Activated T-helper 2 cell treated with anti-CD3 and anti-CD28 coated beads, Interferon-gamma antibody, Interleukin-2, Interleukin-4, amounts not matched to agents 10 μg/mL and 5 μg/mL and 100 μg/mL, durations not matched to agents 14 hours and 24 hours and 36 hours (primary cell): Measurements from ENCODE around the gene ARHGEF33. TPM values are rescaled to one million over a fixed set of nuclear protein-coding genes. Genes with fewer than 3 reads are reported as not detected.

Experiments used
- DNase-seq: peaks from one replicate; pipeline ENCODE4 v3.0.0; 2021; ENCODE audit warnings: low spot score
- H3K27ac Mint-ChIP-seq: one replicate; pipeline ENCODE4 v1.8.0; 2021; ENCODE audit warnings: mixed read lengths
- H3K27me3 Mint-ChIP-seq: one replicate; pipeline ENCODE4 v1.8.0; 2021; ENCODE audit warnings: low read depth, mixed read lengths
- H3K36me3 Mint-ChIP-seq: one replicate; pipeline ENCODE4 v1.8.0; 2021; ENCODE audit warnings: low read depth, mixed read lengths
- H3K4me1 Mint-ChIP-seq: one replicate; pipeline ENCODE4 v1.8.0; 2021; ENCODE audit warnings: low read depth, mixed read lengths
- H3K4me3 Mint-ChIP-seq: one replicate; pipeline ENCODE4 v1.8.0; 2021; ENCODE audit warnings: low read depth, mild to moderate bottlenecking, moderate library complexity, mixed read lengths
- H3K9me3 Mint-ChIP-seq: one replicate; pipeline ENCODE4 v1.8.0; 2021; ENCODE audit warnings: mixed read lengths
- intact Hi-C: fragments of 100-400 bp; cut with micrococcal nuclease; formaldehyde crosslinking; loops from one replicate; pipeline ENCODE4 v1.15.1; 2023
- total RNA-seq: library from RNA; stranded (reverse); gene quantifications from 2 replicates; pipeline ENCODE4 v1.2.3, GENCODE V29; 2022

Gene ARHGEF33
- total RNA-seq, 1 donor from 2014 or later = 0.25 TPM

DNA sequence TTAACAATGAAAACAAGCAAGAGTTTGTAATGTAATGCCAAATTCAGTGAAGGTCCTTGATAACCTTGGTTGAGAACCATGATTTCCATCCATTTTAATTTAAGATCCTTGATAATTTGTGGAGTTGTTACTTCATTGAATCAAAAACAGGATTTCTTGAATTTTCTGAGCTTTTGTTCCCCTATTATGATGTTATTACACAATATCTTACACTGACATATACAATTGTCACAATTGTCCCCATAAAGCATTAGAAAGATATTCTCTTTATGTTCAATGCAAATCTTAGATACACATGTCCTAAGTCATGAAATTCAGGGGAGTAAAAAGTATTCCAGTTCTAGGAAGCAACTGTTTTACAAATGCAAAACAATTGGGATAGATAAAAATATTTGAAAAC, 83.6 kb downstream of the ARHGEF33 start:
- H3K4me1 Mint-ChIP-seq = no peaks in the 10 kb centered on the region
- no peak overlapping the region for H3K27ac Mint-ChIP-seq
- intact Hi-C loops = no loop called here
- no peaks in the 10 kb centered on the region for H3K9me3 Mint-ChIP-seq
- no peak for DNase-seq
- no peak overlapping the region for H3K4me3 Mint-ChIP-seq
- H3K27me3 Mint-ChIP-seq = no peaks in the 10 kb centered on the region
- H3K36me3 Mint-ChIP-seq = peaks cover 3% of the 10 kb centered on the region

GRCh38 chr2:38975042-38975441, 85.4 kb downstream of the ARHGEF33 start:
- Mint-ChIP-seq H3K4me1 (no peaks in the 10 kb centered on the region), H3K4me3 (no peak overlapping the region)

GRCh38 chr2:38977047-38977446, 87.4 kb downstream of the ARHGEF33 start:
- Mint-ChIP-seq H3K27ac (no peak overlapping the region), H3K9me3 (no peaks in the 10 kb centered on the region), H3K4me3 (no peak overlapping the region), H3K36me3 (peaks cover 6% of the 10 kb centered on the region), H3K4me1 (no peaks in the 10 kb centered on the region), H3K27me3 (no peaks in the 10 kb centered on the region)
- intact Hi-C loops = no loop called here
- no peak for DNase-seq

More at GRCh38 chr2:38975042-38975441, 85.4 kb downstream of the ARHGEF33 start:
- intact Hi-C loops = no loop called here
- H3K9me3 Mint-ChIP-seq = no peaks in the 10 kb centered on the region
- H3K36me3 Mint-ChIP-seq = peaks cover 3% of the 10 kb centered on the region
- no peaks in the 10 kb centered on the region for H3K27me3 Mint-ChIP-seq
- no peak for DNase-seq
- H3K27ac Mint-ChIP-seq = no peak overlapping the region

DNA sequence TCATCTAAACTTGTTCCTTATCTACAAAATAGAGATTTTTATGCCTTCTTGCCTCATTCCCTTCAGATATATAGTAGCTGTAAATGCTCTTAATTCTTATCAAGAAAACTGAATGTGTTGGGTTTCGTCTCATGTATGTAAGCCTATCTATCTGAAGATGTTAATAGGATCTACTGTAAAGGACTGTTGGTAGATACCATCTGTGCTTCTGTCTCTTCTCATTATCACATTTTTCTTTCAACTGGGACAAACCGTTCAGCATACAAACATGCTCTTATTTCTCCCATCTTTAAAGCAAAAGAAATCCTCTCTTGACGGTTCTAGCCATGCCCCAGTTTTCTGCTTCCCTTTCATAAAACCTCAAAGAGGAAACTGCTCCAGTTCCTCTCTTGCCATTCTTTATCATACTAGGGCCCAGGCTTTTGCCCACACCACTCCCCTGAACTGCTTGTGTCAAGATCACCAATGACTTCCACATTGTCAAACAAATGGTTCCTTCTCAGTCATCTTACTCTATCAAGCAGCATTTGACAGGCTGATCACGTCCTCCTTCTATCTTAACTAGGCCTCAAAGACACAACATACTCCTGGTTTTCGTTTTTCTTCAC, 88.7 kb downstream of the ARHGEF33 start:
- no peak for DNase-seq
- Mint-ChIP-seq H3K4me3 (no peak overlapping the region), H3K27me3 (no peaks in the 10 kb centered on the region), H3K36me3 (peaks cover 16% of the 10 kb centered on the region), H3K9me3 (no peaks in the 10 kb centered on the region), H3K27ac (no peak overlapping the region), H3K4me1 (no peaks in the 10 kb centered on the region)
- intact Hi-C loops = no loop called here

GRCh38 chr2:38978908-38979307, 89.2 kb downstream of the ARHGEF33 start:
- no peaks in the 10 kb centered on the region for H3K27me3 Mint-ChIP-seq
- DNase-seq = no peak
- intact Hi-C loops = no loop called here
- H3K4me1 Mint-ChIP-seq = no peaks in the 10 kb centered on the region
- H3K4me3 Mint-ChIP-seq = no peak overlapping the region
- H3K27ac Mint-ChIP-seq = no peak overlapping the region
- H3K36me3 Mint-ChIP-seq = peaks cover 20% of the 10 kb centered on the region
- no peaks in the 10 kb centered on the region for H3K9me3 Mint-ChIP-seq

GRCh38 chr2:38981003-38981669, 91.5 kb downstream of the ARHGEF33 start:
- Mint-ChIP-seq H3K4me1 (no peaks in the 10 kb centered on the region), H3K27ac (no peak overlapping the region), H3K27me3 (no peaks in the 10 kb centered on the region), H3K4me3 (no peak overlapping the region), H3K36me3 (peaks cover 37% of the 10 kb centered on the region), H3K9me3 (no peaks in the 10 kb centered on the region)
- intact Hi-C loops = no loop called here
- DNase-seq = no peak

DNA sequence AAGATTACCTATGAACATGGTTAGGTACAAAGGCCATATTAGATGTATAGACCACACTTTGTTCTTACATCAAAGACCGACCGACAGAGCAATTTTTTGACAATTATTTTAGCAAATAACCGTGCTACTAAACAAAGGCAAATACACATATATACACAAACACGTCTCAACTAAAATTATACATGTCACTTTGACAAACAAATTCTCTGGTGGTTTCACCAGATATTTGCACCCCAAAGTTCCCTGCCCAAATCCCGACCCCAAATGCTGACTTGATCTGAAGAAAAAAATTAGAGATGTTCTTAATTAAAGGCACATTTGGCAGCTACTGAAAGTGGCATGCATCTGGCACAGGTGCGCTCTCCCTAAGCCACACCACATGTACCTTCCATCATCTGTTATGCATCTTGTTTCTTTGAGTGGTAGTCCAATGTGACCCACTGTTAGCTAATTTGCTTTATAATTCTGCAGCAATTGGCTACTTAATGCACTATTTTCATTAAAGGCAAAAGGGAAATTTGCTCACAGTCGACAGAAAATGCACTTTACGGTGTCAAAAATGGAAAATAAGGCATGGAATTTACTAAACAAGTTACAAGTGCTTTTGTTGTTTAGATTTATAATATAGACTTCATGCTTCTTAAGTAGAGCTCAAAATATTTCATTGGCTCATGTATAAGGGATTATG, 92.1 kb downstream of the ARHGEF33 start:
- no peak for DNase-seq
- Mint-ChIP-seq H3K4me3 (no peak overlapping the region), H3K27me3 (no peaks in the 10 kb centered on the region), H3K9me3 (no peaks in the 10 kb centered on the region), H3K36me3 (peaks cover 38% of the 10 kb centered on the region), H3K27ac (no peak overlapping the region), H3K4me1 (no peaks in the 10 kb centered on the region)
- intact Hi-C loops = no loop called here

DNA sequence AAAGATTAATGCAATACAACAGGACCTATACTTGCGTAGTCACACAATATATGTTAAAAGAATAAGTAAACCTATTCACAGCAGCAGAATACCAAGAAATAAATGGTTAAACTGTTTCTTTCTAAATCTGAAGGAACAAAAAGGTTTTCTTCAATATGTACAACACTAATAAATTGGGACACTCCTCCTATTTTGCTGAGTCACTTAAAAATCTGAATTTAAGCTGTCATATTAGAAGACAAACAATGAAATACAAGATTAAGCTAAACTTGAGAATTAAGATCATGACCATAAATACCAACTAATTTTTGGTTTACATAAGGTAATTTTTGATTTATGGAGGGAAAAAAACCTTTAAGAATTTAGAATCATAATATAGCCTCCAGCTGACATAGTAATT, 92.8 kb downstream of the ARHGEF33 start:
- DNase-seq = no peak
- H3K27ac Mint-ChIP-seq = no peak overlapping the region
- no peak overlapping the region for H3K4me3 Mint-ChIP-seq
- no peaks in the 10 kb centered on the region for H3K9me3 Mint-ChIP-seq
- H3K36me3 Mint-ChIP-seq = peaks cover 44% of the 10 kb centered on the region
- H3K27me3 Mint-ChIP-seq = no peaks in the 10 kb centered on the region
- H3K4me1 Mint-ChIP-seq = no peaks in the 10 kb centered on the region
- intact Hi-C loops = no loop called here

DNA sequence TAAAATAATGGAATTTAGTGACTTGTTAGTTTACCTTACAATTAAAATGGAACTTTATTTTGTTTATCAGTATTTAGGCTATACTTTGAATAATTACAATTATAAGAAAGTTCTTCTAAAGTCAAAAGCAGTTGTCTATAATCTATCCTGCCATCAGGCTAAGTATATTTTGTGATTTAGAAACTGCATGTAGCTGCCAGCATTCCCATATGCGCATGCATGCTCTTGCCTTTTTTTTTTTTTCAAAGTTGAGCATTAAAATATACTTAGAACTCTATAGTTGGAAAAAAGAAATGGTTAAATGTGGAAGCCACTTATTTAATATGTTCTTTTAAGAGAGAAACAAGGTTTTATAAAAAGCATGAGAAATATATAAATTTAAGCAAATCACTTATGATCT, 99.0 kb downstream of the ARHGEF33 start:
- DNase-seq = no peak
- intact Hi-C loops = no loop called here
- Mint-ChIP-seq H3K27ac (no peak overlapping the region), H3K4me1 (peaks cover 8% of the 10 kb centered on the region), H3K36me3 (peaks cover 52% of the 10 kb centered on the region), H3K27me3 (no peaks in the 10 kb centered on the region), H3K4me3 (no peak overlapping the region), H3K9me3 (no peaks in the 10 kb centered on the region)

GRCh38 chr2:38991899-38992298, 102.2 kb downstream of the ARHGEF33 start:
- no peak for DNase-seq
- Mint-ChIP-seq H3K27me3 (no peaks in the 10 kb centered on the region), H3K36me3 (peaks cover 56% of the 10 kb centered on the region), H3K27ac (no peak overlapping the region), H3K9me3 (no peaks in the 10 kb centered on the region), H3K4me1 (peaks cover 14% of the 10 kb centered on the region), H3K4me3 (no peak overlapping the region)
- intact Hi-C loops = no loop called here

GRCh38 chr2:38997781-38998180, 108.1 kb downstream of the ARHGEF33 start:
- intact Hi-C loops = no loop called here
- Mint-ChIP-seq H3K27me3 (no peaks in the 10 kb centered on the region), H3K9me3 (no peaks in the 10 kb centered on the region), H3K27ac (no peak overlapping the region), H3K4me3 (no peak overlapping the region), H3K36me3 (peaks cover 72% of the 10 kb centered on the region), H3K4me1 (peaks cover 7% of the 10 kb centered on the region)
- no peak for DNase-seq

DNA sequence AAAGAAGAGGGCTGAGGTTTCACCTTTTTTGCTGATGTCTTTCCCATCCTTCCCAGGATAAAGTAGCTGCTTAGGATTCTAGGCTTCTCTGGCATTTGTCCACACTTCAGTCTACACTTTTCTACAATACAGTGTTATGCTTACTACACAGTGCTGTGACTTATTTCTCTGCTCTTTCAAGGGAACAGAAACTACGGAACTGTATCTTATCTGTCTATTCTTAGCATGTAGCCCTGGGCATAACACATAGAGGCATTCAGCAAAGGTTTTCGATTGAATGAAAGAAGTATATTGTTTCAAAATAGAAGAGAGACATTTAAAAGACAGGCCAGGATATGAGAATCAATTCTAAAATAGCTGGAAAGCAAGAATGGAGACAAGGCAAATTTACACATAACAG, 110.9 kb downstream of the ARHGEF33 start:
- peaks cover 77% of the 10 kb centered on the region for H3K36me3 Mint-ChIP-seq
- H3K27me3 Mint-ChIP-seq = no peaks in the 10 kb centered on the region
- H3K4me3 Mint-ChIP-seq = no peak overlapping the region
- no peak for DNase-seq
- H3K27ac Mint-ChIP-seq = peak overlapping the region; percentile 14
- intact Hi-C loops = no loop called here
- no peaks in the 10 kb centered on the region for H3K4me1 Mint-ChIP-seq
- H3K9me3 Mint-ChIP-seq = no peaks in the 10 kb centered on the region

- H3K9me3 Mint-ChIP-seq = no peaks in the 10 kb centered on the region
- H3K36me3 Mint-ChIP-seq = peaks cover 79% of the 10 kb centered on the region
- no peak for DNase-seq
Measured at GRCh38 chr2:39007875-39008504, 118.3 kb downstream of the ARHGEF33 start.

More at GRCh38 chr2:39007875-39008504, 118.3 kb downstream of the ARHGEF33 start:
- Mint-ChIP-seq H3K4me3 (no peak overlapping the region), H3K4me1 (peaks cover 17% of the 10 kb centered on the region), H3K27ac (peak overlapping the region; percentile 97), H3K27me3 (no peaks in the 10 kb centered on the region)
- intact Hi-C loops = loop anchor here (1.0 kb wide), 1 partner anchor 100 kb away; no protein-coding TSS in a partner anchor
